ENCODE results near the gene INSM1.

DNA sequence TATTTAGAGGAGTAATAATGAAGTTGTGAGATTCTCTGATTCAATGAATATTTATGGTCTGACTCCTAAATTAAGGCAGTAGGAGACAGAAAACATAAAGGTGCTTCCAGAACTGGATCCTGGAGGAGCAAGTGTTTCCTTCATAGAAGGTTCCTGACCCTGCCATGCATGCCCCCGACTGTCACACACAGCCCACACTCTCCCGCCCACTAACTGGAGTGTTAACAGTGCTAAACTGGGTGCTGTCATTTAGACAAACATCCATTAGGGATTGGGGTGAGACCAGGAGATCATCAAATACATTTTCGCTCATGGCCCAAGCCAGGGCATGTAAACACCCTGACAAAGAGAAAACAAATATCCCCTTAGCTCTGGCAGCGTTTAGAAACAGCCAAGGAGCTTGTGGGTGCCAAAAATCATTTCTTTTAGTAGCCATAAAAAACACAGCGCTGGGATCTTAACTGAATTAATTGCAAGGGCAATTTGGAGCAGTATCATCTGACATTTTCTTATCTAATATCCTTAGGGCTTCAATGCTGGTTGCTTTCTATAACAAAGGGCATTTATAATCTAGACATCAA is 46.8 kb downstream of the INSM1 start:
- TF ChIP-seq, protein P1, sequence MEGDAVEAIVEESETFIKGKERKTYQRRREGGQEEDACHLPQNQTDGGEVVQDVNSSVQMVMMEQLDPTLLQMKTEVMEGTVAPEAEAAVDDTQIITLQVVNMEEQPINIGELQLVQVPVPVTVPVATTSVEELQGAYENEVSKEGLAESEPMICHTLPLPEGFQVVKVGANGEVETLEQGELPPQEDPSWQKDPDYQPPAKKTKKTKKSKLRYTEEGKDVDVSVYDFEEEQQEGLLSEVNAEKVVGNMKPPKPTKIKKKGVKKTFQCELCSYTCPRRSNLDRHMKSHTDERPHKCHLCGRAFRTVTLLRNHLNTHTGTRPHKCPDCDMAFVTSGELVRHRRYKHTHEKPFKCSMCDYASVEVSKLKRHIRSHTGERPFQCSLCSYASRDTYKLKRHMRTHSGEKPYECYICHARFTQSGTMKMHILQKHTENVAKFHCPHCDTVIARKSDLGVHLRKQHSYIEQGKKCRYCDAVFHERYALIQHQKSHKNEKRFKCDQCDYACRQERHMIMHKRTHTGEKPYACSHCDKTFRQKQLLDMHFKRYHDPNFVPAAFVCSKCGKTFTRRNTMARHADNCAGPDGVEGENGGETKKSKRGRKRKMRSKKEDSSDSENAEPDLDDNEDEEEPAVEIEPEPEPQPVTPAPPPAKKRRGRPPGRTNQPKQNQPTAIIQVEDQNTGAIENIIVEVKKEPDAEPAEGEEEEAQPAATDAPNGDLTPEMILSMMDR (IDR thresholded peaks at IDR 0.05; ENCODE audit: poor library complexity): no peak
- no peak for TF ChIP-seq EZH2phosphoT487 (IDR thresholded peaks at IDR 0.05; ENCODE audit: low read depth, severe bottlenecking, unreplicated experiment)

Measured in hepatocyte (in vitro differentiated cells).